Measurements from ENCODE around the gene DOK4.

Gene DOK4

GRCh38 chr16:57485916-57486857 lies at the start of gene DOK4:
TSS of gene DOK4 (minus strand) at chr16:57486493. CDS start at chr16:57479507, 6,986 bp downstream.
- DNase-seq (ENCODE audit: insufficient read length, low spot score) (peak; percentile 89), FAIRE-seq (no peak)
- no peak for TF ChIP-seq CTCF (IDR thresholded peaks at IDR 0.05; ENCODE audit: insufficient read depth, missing control alignments)

DNA sequence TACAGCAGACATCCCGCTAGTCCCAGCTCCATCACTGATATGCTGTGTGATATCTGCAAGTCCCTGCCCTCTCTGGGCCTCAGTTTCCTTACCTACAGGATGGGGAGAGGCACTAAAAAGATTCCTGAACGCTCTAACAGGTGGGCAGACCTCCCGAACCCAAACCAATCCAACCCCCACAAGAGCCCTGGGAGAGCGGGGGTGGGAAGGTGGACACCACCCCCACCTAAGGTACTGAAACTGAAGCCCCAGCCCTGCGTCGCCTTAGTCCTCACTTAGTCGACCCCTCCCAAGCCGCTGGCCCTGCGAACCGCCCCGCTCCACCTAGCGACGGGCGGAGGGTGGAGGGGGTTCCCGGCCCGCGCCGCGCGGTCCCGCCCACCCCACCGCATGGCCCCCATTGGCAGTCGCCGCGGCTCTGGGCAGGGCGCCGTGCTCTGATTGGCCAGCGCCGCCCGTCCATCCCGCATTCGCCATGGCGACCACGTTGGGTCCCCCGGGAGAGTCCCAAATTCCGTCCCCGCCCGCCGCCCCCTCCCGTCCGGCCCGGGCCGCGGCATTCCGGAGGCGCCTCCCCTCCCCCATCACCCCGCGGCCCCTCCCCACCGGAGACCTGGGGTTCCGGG lies 49.5 kb upstream of the DOK4 start:
- TF ChIP-seq CTCF (IDR thresholded peaks at IDR 0.05; ENCODE audit: insufficient read depth, missing control alignments) = no peak
- DNase-seq (ENCODE audit: insufficient read length, low spot score) (peak; percentile 86), FAIRE-seq (no peak)

DNA sequence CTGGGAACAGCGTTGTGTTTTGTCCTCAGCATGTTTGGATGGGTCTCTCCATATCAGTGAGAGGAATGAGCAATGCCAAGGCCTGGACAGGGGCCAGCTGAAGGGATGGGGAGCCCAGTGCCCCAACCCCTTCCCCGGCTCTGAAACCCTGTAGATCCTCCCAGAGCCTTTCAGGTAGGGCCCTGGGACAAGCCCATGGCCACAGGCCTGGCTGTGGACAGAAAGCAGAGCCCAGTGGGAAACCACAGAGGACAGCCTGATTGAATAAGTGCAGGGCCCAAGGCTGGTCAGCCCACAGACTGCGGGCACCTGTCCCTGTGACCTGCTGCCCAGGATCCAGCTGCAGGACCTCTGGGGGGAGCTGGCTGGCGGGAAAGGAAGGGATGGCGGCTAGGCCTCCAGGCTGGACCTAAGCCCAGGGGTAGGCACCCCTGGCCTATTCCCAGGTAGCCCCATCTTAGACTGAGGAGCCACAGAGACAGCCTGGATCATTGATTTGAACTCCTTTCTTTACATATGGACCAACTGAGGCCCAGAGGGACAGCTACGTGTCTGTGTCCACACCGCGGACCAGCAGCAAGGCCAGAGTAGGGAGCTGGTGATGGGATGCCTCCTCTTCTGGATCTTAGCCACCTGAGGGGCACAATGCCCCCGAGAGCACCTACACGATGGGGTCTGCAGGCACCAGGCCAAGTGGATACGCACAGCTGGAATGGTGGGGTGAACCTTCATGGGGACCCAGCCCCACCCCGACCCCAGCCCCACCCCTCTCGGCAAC lies 48.8 kb upstream of the DOK4 start:
- DNase-seq (ENCODE audit: insufficient read length, low spot score) (no peak), FAIRE-seq (no peak)
- no peak for TF ChIP-seq CTCF (IDR thresholded peaks at IDR 0.05; ENCODE audit: insufficient read depth, missing control alignments)

GRCh38 chr16:57534337-57534880 lies 48.1 kb upstream of the DOK4 start:
- DNase-seq (ENCODE audit: insufficient read length, low spot score) = no peak
- TF ChIP-seq CTCF (IDR thresholded peaks at IDR 0.05; ENCODE audit: insufficient read depth, missing control alignments) = no peak
- FAIRE-seq = no peak

DNA sequence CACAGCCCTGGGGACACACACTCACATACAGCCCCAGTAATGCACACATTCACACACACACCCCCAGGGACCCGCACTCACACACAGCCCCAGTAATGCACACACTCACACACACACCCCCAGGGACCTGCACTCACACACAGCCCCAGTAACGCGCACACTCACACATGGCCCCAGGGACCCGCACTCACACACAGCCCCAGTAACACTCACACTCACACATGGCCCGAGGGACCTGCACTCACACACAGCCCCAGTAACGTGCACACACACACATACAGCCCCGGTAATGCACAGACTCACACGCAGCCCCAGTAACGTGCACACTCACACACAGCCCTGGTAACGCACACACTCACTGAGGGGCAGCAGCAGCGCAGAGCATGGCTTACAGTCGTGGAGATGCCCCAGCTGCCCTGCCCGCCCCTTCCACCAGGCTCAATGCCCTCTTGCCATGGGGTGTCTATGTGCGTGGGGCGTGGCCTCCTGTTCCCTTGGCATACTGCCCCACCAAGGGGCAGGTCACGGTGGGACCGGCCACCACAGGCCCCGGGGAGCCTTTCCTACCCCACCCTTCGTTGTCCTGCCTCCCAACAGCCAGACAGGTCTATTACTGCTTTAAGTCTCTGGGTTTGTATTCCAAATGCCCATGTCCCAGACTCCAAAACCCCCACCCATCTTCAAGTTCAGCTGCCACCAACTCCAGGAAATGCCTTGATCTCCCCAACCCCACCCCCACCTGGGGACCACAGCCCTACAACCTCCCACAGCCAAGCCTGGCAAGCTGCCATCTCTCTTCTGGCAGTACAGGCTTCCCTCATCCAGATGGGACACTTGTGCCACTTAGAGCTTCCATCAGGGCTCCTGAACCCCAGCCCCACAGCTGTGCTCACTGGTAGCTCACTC lies 47.4 kb upstream of the DOK4 start:
- FAIRE-seq = no peak
- no peak for DNase-seq (ENCODE audit: insufficient read length, low spot score)

More for the DNA sequence above, 47.4 kb upstream of the DOK4 start:
- no peak for TF ChIP-seq CTCF (IDR thresholded peaks at IDR 0.05; ENCODE audit: insufficient read depth, missing control alignments)

Data from D721Med (cell line).